SK-N-SH treated with all-trans-retinoic acid at 6 μM for 48 hours (cell line): ENCODE results near the gene FAM124A.

Experiments
- ATAC-seq: fragments of 200-7000 bp; cut with Tn5 transposase; 3 replicates; pipeline ENCODE4 v1.9.1; 2020; ENCODE audit warnings: mild to moderate bottlenecking, moderate library complexity
- ARNTL ChIP-seq: fragments of 450-650 bp; formaldehyde crosslinking; IDR thresholded peaks from 2 replicates; pipeline ENCODE4 v1.5.0; 2020; ENCODE audit warnings: low read depth, mild to moderate bottlenecking, moderate library complexity, borderline replicate concordance
- BACH2 ChIP-seq: fragments of 250-450 bp; sonication (Bioruptor Pico); IDR thresholded peaks from 2 replicates; pipeline ENCODE4 v1.9.0; 2021; ENCODE audit warnings: mild to moderate bottlenecking, borderline replicate concordance
- CREB5 ChIP-seq: fragments of 250-450 bp; sonication (Bioruptor Pico); IDR thresholded peaks from 2 replicates; pipeline ENCODE4 v1.5.1; 2020; ENCODE audit warnings: low read depth, mild to moderate bottlenecking, moderate library complexity
- CSDC2 ChIP-seq: fragments of 250-450 bp; sonication (Bioruptor Pico); IDR thresholded peaks from 2 replicates; pipeline ENCODE4 v1.5.0; 2020; ENCODE audit warnings: mild to moderate bottlenecking, moderate library complexity
- GLIS3 ChIP-seq: fragments of 250-450 bp; sonication (Bioruptor Pico); IDR thresholded peaks from 2 replicates; pipeline ENCODE4 v1.5.0; 2020; ENCODE audit warnings: mild to moderate bottlenecking, moderate library complexity
- OSR1 ChIP-seq: fragments of 250-450 bp; sonication (Bioruptor Pico); IDR thresholded peaks from 2 replicates; pipeline ENCODE4 v1.8.0; 2022; ENCODE audit warnings: moderate library complexity, mild to moderate bottlenecking, inconsistent platforms
- PATZ1 ChIP-seq: fragments of 250-450 bp; sonication (Bioruptor Pico); IDR thresholded peaks from 2 replicates; pipeline ENCODE4 v1.8.0; 2020; ENCODE audit warnings: mild to moderate bottlenecking, moderate library complexity, borderline replicate concordance
- PPARA ChIP-seq: fragments of 250-450 bp; sonication (Bioruptor Pico); IDR thresholded peaks from 2 replicates; pipeline ENCODE4 v1.5.0; 2020; ENCODE audit warnings: mild to moderate bottlenecking, borderline replicate concordance
- RARB ChIP-seq: fragments of 250-450 bp; sonication (Bioruptor Pico); IDR thresholded peaks from 2 replicates; pipeline ENCODE4 v1.8.0; 2021; ENCODE audit warnings: mild to moderate bottlenecking, moderate library complexity
- SNAI2 ChIP-seq: fragments of 250-450 bp; sonication (Bioruptor Pico); IDR thresholded peaks from 2 replicates; pipeline ENCODE4 v1.5.0; 2020; ENCODE audit warnings: mild to moderate bottlenecking, moderate library complexity
- TCF4 ChIP-seq: fragments of 250-450 bp; sonication (Bioruptor Pico); IDR thresholded peaks from 2 replicates; pipeline ENCODE4 v1.8.0; 2021; ENCODE audit warnings: mild to moderate bottlenecking, moderate library complexity, borderline replicate concordance
- TOX ChIP-seq: fragments of 250-450 bp; sonication (Bioruptor Pico); IDR thresholded peaks from 2 replicates; pipeline ENCODE4 v1.8.0; 2021; ENCODE audit warnings: mild to moderate bottlenecking, moderate library complexity, borderline replicate concordance
- ZC3H10 ChIP-seq: fragments of 250-450 bp; sonication (Bioruptor Pico); IDR thresholded peaks from 2 replicates; pipeline ENCODE4 v1.5.1; 2021; ENCODE audit warnings: mild to moderate bottlenecking, moderate library complexity
- ZFP3 ChIP-seq: fragments of 250-450 bp; sonication (Bioruptor Pico); IDR thresholded peaks from 2 replicates; pipeline ENCODE4 v1.5.0; 2020; ENCODE audit warnings: mild to moderate bottlenecking, moderate library complexity
- ZFP30 ChIP-seq: fragments of 450-650 bp; formaldehyde crosslinking; IDR thresholded peaks from 2 replicates; pipeline ENCODE4 v1.5.0; 2022; ENCODE audit warnings: mild to moderate bottlenecking, moderate library complexity
- ZNF70 ChIP-seq: fragments of 450-650 bp; formaldehyde crosslinking; IDR thresholded peaks from 2 replicates; pipeline ENCODE4 v1.5.0; 2020; ENCODE audit warnings: mild to moderate bottlenecking, moderate library complexity
- ZNF8 ChIP-seq: fragments of 450-650 bp; formaldehyde crosslinking; IDR thresholded peaks from 2 replicates; pipeline ENCODE4 v1.5.0; 2020; ENCODE audit warnings: mild to moderate bottlenecking, moderate library complexity
- TF ChIP-seq, protein P1 (sequence below): fragments of 250-450 bp; sonication (Bioruptor Pico); IDR thresholded peaks from 2 replicates; pipeline ENCODE4 v1.5.0; 2020; ENCODE audit warnings: mild to moderate bottlenecking, moderate library complexity
- TF ChIP-seq, protein P2 (sequence below): fragments of 250-450 bp; sonication (Bioruptor Pico); IDR thresholded peaks from 2 replicates; pipeline ENCODE4 v1.8.0; 2021; ENCODE audit warnings: low read depth, mild to moderate bottlenecking, moderate library complexity, borderline replicate concordance
- TF ChIP-seq, protein P3 (sequence below): fragments of 250-450 bp; sonication (Bioruptor Pico); IDR thresholded peaks from 2 replicates; pipeline ENCODE4 v1.5.1; 2021; ENCODE audit warnings: mild to moderate bottlenecking, moderate library complexity

The FAM124A gene

GRCh38 chr13:51332566-51333361 lies 110.6 kb downstream of the FAM124A start:
- TF ChIP-seq ZNF8 (no peak), BACH2 (CRISPR knock-in tag) (no peak), ZFP30 (CRISPR knock-in tag) (no peak), ARNTL (no peak), ZNF70 (CRISPR knock-in tag) (no peak)
- TF ChIP-seq, protein P1, sequence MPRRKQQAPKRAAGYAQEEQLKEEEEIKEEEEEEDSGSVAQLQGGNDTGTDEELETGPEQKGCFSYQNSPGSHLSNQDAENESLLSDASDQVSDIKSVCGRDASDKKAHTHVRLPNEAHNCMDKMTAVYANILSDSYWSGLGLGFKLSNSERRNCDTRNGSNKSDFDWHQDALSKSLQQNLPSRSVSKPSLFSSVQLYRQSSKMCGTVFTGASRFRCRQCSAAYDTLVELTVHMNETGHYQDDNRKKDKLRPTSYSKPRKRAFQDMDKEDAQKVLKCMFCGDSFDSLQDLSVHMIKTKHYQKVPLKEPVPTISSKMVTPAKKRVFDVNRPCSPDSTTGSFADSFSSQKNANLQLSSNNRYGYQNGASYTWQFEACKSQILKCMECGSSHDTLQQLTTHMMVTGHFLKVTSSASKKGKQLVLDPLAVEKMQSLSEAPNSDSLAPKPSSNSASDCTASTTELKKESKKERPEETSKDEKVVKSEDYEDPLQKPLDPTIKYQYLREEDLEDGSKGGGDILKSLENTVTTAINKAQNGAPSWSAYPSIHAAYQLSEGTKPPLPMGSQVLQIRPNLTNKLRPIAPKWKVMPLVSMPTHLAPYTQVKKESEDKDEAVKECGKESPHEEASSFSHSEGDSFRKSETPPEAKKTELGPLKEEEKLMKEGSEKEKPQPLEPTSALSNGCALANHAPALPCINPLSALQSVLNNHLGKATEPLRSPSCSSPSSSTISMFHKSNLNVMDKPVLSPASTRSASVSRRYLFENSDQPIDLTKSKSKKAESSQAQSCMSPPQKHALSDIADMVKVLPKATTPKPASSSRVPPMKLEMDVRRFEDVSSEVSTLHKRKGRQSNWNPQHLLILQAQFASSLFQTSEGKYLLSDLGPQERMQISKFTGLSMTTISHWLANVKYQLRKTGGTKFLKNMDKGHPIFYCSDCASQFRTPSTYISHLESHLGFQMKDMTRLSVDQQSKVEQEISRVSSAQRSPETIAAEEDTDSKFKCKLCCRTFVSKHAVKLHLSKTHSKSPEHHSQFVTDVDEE (CRISPR knock-in tag) = no peak
- TF ChIP-seq, all 23 proteins: peak for 0
- no peak for ATAC-seq

DNA sequence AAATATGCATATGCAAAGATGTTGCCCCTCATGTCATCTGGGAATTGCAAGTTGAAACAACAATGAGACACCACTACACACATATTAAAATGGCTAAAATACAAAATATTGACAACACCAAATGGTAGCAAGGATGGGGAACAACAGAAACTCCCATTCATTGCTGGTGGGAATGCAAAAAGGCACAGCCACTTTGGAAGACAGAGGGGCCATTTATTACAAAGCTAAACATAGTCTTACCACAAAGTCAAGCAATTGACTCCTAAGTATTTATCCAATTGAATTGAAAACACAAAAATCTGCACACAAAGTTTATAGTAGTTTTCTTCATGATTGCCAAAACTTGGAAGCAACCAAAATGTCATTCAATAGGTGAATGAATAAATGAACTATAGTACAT lies 111.2 kb downstream of the FAM124A start:
- no peak for ATAC-seq
- TF ChIP-seq CREB5 = no peak
- TF ChIP-seq PATZ1 (CRISPR knock-in tag) = no peak
- no peak for TF ChIP-seq TOX (CRISPR knock-in tag)
- TF ChIP-seq CSDC2 = no peak
- no peak for TF ChIP-seq ARNTL
- no peak for TF ChIP-seq ZC3H10
- TF ChIP-seq RARB = no peak
- TF ChIP-seq ZFP3 = no peak
- TF ChIP-seq PPARA (CRISPR knock-in tag) = no peak
- no peak for TF ChIP-seq BACH2 (CRISPR knock-in tag)
- TF ChIP-seq, protein P2, sequence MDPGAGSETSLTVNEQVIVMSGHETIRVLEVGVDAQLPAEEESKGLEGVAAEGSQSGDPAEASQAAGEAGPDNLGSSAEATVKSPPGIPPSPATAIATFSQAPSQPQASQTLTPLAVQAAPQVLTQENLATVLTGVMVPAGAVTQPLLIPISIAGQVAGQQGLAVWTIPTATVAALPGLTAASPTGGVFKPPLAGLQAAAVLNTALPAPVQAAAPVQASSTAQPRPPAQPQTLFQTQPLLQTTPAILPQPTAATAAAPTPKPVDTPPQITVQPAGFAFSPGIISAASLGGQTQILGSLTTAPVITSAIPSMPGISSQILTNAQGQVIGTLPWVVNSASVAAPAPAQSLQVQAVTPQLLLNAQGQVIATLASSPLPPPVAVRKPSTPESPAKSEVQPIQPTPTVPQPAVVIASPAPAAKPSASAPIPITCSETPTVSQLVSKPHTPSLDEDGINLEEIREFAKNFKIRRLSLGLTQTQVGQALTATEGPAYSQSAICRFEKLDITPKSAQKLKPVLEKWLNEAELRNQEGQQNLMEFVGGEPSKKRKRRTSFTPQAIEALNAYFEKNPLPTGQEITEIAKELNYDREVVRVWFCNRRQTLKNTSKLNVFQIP (CRISPR knock-in tag) = no peak
- TF ChIP-seq ZFP30 (CRISPR knock-in tag) = no peak
- TF ChIP-seq, protein P3, sequence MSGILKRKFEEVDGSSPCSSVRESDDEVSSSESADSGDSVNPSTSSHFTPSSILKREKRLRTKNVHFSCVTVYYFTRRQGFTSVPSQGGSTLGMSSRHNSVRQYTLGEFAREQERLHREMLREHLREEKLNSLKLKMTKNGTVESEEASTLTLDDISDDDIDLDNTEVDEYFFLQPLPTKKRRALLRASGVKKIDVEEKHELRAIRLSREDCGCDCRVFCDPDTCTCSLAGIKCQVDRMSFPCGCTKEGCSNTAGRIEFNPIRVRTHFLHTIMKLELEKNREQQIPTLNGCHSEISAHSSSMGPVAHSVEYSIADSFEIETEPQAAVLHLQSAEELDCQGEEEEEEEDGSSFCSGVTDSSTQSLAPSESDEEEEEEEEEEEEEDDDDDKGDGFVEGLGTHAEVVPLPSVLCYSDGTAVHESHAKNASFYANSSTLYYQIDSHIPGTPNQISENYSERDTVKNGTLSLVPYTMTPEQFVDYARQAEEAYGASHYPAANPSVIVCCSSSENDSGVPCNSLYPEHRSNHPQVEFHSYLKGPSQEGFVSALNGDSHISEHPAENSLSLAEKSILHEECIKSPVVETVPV (CRISPR knock-in tag) = no peak
- TF ChIP-seq OSR1 (CRISPR knock-in tag) = no peak
- no peak for TF ChIP-seq ZNF8

GRCh38 chr13:51333826-51334225 lies 111.6 kb downstream of the FAM124A start:
- no peak for ATAC-seq

More at GRCh38 chr13:51333826-51334225, 111.6 kb downstream of the FAM124A start:
- no peak for TF ChIP-seq SNAI2 (CRISPR knock-in tag)
- TF ChIP-seq CREB5 = no peak
- TF ChIP-seq ZNF8 = no peak
- TF ChIP-seq, protein P3 (CRISPR knock-in tag) = no peak
- TF ChIP-seq ZFP3 = no peak
- no peak for TF ChIP-seq PPARA (CRISPR knock-in tag)
- TF ChIP-seq CSDC2 = no peak
- no peak for TF ChIP-seq PATZ1 (CRISPR knock-in tag)
- TF ChIP-seq GLIS3 (CRISPR knock-in tag) = no peak
- TF ChIP-seq TCF4 (CRISPR knock-in tag) = no peak
- no peak for TF ChIP-seq ARNTL
- TF ChIP-seq TOX (CRISPR knock-in tag) = no peak
- TF ChIP-seq OSR1 (CRISPR knock-in tag) = no peak
